ENCODE results near the gene CD248.

The CD248 gene

DNA sequence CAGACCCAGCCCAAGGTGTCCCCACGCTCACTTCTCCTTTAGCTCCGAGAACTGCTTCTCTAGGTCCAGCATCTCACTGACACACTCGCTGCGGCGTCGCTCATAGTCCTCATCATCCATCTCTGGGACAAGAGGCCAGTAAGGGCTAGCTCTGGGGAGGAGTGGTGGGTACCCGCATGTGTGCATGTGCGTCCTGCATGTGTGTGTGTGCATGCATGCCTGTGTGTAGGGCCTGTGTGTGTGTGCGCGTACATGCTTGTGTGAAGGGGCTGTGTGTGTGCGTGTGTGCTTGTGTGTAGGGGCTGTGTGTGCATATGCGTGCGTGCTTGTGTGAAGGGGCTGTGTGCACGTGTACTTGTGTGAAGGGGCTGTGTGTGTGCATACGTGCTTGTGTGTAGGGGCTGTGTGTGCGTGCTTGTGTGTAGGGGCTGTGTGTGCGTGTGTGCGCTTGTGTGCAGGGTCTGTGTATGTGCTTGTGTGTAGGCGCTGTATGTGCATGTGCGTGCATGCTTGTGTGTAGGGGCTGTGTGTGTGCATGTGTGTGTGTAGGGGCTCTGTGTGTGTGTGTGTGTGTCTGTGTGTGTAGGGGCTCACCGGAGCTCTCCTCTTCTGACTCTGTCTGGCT lies 24.8 kb upstream of the CD248 start:
- no peak for DNase-seq (ENCODE audit: low read depth, low spot score)

DNA sequence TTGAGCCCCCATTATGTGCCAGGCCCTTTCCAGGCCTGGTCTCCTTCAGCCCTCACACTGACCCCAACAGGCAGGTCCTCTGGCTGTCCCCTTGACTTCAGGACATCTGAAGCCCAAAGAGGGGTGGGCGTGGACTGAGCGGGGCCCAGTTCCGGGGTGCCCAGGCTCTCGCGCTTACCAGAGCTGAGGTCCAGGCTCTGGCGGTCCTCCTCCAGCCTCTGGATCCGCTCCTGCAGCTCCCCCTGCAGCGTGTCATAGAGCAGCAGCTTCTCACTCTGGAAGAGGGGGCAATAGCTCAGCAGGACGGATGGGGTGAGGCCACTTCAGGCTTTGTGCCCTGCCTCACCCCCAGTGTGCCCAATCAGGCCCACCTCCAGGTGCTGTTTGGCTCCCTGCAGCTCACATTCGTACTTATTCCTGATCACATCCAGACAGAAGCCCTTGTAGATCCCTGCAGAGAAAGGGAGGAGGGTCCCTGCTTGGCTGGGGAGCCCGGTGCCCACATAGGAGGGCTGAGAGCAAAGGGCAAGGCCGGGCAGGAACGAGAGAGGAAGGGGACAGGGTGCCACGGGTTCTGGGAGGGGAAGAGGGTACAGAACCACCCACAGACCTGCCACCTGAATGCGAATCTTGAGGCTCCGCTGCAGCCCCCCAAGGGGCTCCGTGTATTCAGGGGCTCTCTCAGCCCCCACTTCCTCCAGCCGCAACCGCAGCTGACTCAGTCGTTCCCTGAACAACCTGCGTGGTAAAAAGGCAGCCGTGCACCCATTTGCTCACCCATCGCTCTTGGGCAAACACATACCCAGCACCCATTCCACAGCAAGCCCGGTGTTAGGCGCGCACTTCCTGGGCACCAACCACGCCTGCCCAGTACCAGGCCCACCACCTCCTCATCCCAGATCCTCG lies 24.0 kb upstream of the CD248 start:
- DNase-seq (ENCODE audit: low read depth, low spot score): no peak

DNA sequence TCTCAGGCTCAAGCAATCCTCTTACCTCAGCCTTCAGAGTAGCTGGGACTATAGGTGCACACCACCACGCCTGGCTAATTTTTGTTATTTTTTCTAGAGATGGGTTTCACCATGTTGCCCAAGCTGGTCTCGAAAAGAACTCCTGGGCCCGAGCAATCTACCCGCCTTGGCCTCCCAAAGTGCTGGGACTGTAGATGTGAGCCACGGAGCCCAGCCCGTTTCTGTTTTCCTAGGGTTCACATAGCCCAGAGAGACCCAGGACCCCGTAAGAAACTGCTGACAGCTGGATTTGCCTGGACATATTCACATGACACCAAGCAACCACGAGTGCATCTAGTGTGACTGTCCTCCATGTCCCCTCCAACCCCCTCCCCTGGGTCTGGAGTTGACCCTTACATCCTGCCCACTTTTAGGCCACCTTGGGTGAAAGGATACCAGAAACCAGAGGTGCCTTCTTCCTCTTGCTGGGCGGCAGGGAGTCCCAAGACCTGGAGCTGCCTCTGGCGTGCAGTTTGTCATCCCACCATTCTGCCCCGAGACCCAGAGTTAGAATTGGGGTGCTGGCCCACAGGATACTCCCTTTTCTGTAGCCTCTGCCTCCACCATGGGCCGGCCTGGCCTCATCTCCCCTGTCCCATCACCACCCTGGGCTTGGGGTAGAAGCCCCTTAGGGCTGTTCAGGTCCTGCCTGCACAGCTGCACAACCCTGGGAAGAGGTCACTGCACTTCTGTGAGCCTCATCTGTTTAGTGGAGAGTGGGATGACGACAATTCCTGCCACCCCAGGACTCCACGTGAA lies 23.0 kb upstream of the CD248 start:
- no peak for DNase-seq (ENCODE audit: low read depth, low spot score)

DNA sequence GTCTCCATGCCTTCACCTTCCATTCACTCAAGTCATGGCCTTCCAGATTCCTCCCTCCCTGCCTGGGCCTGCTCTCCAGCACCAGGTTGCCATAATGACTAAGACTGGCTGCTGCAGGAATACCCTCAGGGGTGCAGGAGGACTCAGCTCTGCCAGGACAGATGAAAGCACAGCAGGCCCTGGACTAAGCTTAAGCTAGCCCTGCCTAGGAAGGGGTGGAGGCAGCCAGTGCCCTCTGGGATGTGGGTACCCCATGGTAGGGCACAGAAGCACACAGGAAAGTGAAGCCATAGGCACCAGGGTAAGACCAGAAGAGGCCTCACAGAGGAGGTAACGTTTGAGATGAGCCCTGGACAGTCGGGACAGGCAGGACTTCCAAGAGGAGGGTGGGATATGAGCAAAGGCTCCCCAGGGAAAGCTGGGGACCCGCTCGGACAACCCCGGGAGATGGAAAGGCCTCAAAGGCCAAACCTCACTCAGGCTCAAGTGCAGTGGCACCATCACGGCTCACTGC lies 22.4 kb upstream of the CD248 start:
- no peak for DNase-seq (ENCODE audit: low read depth, low spot score)

- DNase-seq (ENCODE audit: low read depth, low spot score): no peak
Measured at GRCh38 chr11:66338276-66339161, 21.7 kb upstream of the CD248 start.

- DNase-seq (ENCODE audit: low read depth, low spot score): no peak
Measured at GRCh38 chr11:66337103-66337899, 20.5 kb upstream of the CD248 start.

DNA sequence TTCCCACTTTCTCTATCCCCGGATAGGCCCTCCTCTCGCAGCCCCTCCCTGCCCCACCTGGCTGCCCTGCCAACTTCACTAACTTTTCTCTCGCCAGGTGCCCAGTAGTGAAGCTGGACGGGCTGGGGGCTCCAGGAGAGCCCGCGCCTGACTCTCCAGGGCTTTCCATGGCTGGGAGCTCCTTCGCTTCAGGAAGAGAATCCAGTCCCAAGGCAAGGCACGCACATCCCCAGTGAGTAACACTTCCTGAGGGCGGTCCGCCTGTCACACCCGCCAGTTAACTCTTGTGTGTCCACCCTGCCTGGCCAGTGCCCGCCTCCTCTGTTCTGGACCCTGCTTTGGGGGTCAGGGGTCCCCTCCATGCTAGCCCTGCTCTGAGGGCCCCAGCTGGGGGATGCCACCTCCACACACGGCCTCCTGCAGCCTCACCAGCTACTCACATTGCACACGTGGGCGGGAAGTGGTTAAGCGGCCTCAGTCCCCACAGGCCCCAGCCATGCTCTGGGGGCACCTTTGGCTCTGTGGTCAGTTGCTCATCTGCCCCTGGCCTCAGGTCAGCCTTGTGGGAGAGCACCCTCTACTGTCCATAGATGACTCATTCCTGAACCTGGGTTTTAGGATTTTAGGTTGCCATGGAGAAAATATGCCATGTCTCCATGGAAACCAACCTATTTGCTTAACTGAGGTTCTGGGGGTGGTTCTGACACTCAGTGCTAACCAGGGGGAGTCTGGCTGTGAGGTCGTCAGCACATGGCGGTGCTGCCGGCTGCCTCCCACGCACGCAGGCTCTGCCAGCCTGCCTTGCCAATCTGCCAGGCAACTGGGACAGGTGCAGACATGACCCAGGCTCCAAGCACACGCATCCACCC lies 19.6 kb upstream of the CD248 start, which contains the start of gene RIN1:
Gene RIN1 (minus strand): TSS at position 201 of the 869 bp plus-strand sequence. CDS start 32 bp downstream, at position 169.
- no peak for DNase-seq (ENCODE audit: low read depth, low spot score)

DNA sequence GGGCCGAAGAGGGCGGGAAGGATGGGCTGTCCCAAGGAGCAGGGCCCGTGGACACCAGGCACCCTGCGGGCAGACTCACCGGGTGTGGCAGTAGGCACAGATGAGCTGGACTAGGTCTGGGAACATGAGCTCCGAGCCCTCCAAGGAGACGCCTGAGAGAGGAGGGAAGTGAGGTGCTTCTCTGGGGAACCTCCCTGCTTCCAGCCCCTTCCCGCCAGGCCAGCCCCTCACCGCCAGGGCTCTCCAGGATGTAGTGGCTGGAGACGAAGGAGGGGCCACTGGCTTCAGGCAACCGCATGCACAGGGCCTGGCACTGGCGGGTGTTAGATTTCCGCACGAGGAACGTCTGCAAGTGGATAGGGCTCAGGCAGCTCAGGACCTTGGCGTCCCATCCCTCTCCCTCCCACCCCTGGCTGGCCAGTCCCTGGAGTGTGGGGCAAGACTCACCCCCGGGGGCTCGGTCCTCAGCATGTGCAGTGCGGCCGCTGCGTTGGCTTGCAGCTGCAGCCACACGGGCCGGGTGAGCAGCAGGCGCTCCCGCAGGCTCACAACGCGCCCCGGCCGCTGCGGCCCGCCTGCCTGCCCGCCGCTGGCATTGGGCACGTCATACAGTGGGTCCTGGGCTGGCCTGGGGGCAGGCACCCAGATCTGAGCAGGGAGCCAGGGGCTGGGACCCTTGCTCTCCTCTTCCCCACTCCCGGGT lies 18.8 kb upstream of the CD248 start:
- no peak for DNase-seq (ENCODE audit: low read depth, low spot score)

DNA sequence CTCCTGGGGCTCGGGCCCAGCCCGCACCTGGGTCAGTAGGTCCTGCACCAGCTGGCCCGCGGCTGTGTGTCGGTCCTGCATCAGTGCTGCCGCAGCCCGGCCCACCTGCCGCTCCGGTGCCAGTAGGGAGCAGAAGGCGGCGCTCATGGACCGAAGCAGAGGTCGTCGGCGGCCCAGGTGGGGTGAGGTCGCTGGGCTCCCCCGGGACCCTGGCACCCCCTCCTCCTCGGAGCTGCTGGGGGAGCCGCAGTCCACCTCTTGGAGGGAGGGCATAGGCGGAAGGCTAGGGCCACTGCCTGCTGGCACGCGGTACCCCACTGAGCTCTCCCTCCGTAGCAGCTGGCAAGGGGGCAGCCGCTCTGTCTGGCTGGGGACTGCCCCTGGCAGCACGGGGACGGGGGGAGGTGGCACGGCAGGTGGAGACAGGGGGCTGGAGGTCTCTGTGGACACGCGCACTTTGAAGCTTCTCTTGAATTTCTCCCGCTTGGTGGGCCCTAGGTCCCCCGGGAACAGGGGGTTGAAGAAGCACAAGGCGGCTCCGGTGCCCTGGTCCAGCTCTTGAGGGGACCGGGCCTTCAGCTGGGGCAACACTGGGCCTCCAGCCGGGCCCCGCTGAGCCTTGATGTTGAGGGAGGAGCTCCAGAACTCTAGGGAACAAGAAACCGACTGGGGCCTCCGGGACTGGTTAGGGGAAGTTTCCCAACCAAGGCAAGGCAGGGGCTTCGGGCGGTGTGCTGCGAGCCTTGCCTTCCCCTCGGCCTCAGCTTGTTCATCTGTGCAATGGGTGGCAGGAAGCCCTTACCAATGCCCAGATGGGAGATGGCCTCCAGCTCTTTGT lies 18.0 kb upstream of the CD248 start:
- no peak for DNase-seq (ENCODE audit: low read depth, low spot score)

DNA sequence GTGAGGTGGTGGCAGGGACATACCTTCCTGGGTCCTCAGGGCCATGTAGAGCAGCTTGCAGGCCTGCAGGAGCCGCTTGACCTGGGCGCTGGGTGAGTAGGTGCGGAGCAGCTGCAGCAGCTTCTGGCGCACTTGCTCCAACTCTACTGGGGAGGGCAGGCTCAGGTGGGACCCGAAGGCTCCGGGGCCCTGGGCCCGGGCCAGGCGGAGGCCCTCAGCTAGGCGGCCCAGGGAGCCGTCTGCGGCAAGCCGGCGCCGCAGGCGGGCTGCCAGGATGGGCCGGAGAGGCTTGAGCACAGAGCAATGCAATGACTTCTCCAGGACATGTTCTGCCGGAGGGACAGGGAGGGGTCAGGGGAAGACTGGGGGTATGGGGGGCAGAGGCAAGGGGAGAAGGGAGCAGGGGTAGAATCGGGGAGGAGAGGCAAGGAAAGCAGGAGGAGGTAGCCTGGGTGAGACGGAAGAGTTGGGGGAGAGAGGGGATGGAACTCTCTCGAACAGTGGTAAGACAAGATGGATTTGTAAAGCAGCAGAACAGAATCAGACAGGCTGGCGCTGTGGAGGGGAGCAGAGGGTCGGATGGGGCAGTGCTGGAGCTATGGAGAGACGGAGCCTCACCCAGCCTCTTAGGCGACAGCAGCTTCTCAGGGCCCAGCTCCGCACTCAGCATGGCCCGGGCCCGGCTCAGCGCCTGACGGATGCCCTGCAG lies 17.2 kb upstream of the CD248 start:
- DNase-seq (ENCODE audit: low read depth, low spot score): no peak

DNA sequence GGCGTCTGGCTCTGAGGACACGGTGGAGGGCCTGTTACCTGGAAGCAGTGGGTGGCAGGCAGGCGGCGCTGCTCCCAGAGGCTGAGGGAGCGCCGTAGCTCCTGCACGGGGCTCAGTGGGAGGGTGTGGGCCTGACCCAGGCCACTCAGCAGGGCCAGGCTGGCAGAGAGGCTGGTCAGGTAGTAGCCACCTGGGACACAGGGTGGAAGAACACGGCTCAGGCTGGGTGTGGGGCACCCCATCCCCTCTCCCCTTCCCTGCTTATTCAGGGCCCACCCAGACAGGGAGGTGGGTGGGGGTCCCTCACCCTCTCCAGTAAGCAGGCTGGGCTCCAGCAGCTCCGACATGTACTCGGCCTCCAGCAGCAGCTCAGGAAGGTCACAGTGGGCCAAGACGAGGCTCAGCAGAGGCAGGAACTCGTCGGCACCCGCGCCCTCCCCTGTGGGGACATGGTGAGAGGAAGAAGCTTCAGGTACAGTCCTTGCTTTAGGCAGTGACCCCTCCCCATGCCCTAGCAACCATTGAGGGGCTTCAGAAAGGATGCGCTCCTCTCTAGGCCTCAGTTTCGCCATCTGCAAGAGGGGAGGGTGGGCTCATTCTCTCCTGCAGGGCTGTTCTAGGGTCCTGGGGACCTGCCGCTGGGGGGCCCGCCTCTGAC lies 16.5 kb upstream of the CD248 start:
- no peak for DNase-seq (ENCODE audit: low read depth, low spot score)

DNA sequence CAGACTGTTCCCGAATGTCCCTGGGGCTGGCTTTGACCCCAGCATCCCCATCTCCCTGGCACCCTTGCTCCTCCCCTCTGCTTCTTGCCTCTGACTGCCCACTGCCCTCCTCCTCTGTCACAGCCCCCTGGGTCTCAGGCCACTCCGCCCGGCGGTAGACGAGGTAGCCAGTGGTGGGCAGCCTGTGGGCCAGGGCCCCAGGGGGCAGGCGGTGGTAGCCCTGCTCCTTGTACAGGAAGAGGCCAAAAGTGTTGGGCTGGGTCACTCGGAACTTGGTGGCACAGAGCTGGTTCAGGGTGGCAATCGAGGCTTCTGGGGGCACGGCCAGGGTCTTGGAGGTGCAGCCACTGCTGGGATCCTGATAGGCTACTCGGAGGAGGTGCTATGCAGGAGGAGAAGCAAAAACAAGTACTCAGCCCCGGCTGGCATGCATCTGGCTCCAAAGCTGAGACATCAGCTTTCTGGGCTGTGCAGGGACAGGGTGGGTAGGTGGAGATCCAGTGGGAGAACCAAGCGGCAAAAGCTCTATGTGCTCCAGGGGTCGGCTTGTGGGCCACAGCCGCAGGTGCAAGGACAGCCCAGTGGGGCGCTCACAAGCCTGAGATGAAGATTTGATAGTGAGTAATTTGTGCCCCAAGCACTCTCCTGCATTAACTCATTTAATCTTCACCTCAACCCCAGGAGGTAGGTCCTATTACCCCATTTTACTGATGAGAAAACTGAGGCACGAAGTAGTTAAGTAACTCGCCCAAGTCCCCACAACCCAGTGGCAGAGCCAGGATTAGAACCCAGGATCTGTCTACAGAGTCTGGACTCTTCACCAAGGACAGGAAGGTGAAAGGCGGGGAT lies 15.8 kb upstream of the CD248 start:
- no peak for DNase-seq (ENCODE audit: low read depth, low spot score)

DNA sequence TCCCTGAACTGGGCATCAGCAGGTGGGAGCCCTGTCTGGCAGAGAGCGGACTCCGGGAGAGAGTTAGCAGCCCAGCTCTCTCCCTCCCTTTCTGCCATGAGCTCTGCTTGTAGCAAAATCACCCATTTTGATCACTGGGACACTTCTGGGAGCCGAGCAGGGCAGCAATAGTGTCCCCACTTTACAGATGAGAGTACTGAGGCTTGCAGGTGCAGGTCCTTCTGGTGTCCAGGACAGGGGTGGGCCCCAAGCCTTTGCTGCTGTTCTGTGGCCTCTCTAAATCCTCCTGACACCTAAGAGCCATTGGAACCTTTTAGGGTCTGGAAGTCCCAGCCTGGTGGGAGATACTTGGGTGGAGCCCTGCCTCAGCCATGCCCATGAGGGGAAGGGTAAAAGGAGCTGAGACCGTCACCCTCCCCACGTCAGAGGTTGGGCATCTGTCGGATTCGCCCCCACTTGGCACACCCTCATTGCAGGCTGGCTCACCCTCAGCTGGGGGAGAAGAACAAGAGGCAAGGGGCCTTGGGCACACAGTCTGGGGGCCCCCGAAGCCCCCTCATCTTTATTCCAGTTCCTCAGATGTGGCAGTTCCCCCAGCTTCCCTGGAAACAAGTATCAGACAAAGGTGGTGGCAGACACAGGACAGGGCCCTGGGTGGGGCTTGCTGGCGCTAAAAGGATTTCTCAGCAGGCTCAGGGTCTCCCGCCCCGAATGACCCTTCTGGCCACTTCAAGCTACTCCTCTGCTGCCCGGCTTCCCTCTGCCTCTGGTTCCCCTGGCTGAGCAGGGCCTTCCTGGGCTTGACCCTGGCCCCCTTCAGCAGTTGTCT lies 14.9 kb upstream of the CD248 start:
- DNase-seq (ENCODE audit: low read depth, low spot score): no peak

GRCh38 chr11:66330931-66331330 lies 14.1 kb upstream of the CD248 start:
- no peak for DNase-seq (ENCODE audit: low read depth, low spot score)

Measured in activated CD4-positive, CD25-positive, alpha-beta regulatory T cell treated with anti-CD3 and anti-CD28 coated beads, Interleukin-2, amount 50 U/mL, for 16 hours (primary cell).